HG02763 (cell line): ENCODE data around the gene RNASE7.

ENCODE experiments used
- ATAC-seq: cut with Tn5 transposase; IDR thresholded peaks from one replicate; pipeline ENCODE4 v1.9.1; 2021; ENCODE audit warnings: mild to moderate bottlenecking, moderate library complexity; ENCODE audit not compliant: unreplicated experiment

Gene RNASE7

DNA sequence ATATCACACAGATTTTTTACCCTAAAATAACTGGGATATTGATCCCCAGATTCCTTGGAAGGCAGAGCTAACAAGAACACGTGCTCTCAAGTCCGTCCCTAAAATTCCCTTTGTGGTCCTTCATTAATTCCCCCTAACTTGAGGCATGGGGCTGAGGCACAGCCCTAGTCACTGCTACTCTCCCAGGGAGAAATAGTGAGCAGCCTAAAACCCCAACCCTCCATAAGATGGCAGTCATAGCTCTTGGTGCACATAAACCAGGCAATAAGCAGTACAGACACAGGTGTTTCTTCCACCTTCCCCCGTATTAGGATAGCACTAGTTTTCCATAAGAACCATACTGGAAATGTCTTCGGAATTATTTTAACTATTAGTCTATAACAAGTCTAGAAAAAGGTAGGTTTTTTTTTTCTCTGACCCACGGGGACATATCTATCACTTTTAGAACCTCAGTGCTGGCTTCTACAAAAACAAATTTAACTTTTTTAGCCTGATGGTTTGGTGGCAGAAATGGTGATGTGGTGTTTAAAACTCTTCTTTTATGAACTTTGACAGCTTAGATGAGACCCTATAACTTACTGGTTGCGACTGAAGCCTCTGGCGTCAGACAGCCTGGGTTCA is 24.8 kb downstream of the RNASE7 start:
- ATAC-seq, result no peak

DNA sequence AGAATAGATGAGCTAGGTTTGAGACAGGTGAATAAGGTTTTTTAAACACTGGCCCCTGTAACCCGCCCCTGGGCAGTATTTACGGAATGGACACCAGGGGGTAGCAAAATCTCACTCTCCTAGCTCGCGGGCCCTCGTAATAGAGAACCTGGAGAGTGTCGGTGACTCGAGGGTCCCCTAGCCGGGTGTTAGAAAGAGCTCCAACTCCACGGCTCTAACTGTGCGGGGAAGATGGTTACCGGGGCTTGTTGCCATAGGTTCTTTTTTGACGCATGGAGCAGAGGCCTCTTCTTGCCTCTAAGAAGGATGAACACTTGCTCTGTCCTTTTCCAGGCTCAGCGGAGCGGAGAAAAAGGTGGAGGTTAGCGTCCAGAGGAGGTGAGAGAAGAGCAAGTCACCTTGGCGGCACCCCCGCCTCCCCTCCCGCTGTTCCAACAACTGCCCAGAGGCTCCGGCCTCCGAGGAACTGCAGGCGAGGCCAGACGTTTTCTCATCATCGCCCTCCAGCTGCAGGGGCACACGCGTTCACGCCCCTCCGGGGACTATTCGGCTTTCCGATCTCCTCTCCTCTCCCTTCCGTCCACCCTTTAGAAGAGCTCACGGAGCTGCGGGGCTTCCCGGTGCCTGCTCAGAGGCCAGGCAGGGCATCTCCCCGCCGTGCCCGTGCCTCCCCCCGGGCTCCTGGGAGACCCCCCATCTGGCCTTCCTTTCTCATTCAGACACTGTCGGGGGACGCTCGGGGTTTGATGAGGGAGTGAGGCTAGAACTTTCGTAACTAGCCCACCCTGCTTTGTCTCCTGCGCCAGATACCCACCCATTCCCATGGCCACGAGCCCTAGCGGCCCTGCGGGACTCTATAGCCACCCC is 26.6 kb downstream of the RNASE7 start:
- no peak for ATAC-seq

DNA sequence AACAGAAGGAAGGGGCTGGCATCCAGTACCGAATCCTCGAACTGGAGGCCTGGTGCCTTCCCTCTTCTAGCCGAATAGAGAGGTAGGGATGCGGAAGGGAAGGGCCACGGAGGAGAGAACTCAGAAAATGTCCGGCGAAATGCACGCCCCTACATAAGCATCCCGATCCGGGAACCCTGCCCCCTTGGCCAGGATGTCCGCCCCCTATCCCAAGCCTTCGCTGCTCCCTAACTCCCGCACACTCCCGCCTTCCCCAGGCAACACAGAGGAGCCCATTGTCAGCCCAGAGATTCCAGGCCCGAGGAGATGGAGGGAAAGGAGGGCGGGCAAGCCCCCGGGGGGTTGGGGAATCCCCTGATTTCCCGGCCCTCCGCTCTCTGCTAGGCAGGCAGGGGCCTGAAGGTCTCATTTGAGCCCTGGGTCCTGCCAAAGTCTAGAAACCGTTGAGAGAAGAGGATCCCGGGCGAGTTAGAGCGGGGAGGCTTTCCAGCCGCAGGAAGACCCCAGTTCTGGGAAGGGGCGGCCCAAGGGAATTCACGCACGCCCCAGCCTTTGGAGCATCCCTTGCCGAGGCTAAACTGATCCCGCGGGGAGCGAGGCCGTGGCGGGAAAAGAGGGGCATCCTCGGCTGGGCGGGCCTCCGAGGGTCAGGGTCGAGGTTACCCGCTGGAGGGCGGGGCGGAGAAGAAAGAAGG is 27.4 kb downstream of the RNASE7 start:
- ATAC-seq, result no peak

DNA sequence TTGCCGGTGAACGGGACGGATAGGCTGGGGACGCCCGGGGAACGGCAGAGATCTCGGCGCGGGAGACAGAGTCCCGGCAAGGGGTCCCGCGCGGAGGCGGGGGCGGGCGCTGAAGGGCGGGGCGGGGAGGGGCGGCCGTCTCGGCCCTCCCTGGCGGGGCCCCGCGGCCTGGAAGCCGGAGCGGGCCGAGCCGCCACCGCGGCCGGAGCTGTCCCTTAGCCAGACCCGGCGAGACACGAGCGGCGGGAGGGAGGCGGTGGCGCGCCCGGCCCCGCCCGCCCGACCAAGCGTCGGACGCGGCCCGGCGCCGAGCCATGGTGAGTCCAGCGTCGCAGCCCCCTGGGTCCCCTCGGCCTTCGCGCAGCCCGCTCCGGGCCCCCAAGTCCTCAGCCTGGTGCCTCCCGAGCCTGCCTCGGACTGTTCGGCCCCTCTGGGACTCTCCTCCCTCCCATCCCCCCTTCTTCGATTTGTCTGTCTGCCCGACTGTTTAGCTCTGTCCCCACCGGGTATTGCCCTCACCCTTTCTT is 28.0 kb downstream of the RNASE7 start, which contains the start of gene ARHGEF40:
Gene ARHGEF40 (plus strand): TSS at position 222 of the 527 bp plus-strand sequence. CDS start 93 bp downstream, at position 315.
- no peak for ATAC-seq

DNA sequence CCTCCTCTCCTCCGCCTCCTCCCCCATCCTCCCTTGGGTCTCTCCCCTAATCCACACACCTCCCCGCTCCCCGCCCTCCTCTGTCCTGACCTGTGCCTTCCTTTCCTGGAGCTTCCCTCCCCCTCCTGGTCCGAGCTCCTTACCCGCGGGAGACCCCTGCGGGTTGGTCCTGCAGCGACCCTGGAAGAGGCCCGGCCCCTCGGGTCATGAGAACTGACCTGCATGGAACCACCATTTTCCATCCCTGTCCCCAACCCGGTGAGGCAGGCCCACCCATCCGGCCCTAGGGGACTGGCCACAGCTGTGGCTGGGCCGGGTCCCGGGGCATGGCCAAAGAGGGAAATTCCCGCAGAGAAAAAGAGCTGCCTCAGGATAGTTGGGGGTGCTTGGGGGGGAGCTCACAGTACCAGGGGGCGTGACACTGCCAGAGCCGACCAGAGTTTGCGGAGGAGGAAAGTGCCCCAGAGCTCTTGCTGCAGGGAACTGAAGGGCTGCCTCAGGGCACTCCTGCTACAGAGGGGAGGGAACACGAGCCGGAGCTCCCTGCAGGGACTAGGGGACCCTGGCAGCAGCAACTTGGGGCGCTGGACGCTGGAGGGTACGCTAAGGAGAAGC is 28.6 kb downstream of the RNASE7 start:
- ATAC-seq, result no peak

DNA sequence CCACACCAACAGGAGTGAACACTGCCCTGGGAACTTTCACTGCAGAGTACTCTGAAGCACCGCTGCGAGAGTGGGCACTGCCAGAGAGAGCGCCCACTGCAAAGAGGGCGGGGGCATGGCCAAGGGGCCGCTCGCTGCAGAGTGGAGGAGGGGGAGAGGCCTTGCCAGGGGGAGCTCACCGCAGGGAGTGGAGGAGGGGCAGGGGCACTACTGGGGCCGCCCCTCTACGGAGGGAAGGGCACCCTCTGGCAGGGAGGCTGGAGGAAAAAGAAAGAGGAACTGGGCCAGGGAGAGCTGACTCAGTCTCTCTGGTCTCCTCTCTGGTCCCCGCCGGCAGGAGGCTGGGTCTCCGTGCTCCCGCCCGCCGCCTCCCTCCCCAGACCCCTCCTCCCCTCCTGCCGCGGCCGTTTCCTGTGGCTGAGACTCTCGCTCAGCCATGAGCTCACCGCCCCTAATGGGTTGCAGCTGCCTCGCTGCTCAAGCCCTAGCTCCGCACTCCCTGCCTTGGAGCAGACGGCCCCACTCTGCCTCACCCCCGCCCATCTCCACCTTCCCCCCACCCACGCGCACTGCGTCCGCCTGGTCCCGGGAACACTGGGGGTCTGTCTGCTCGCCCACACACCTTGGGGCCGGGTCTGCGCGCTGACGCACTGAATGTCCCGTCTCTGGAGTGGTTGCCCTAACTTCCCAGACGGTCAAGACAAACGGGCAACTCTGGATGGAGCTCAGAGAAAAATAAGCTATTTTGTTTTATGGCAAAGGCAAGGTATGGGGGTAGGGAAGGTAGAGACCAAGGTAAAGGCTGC is 29.3 kb downstream of the RNASE7 start:
- ATAC-seq, result peak; percentile 75

DNA sequence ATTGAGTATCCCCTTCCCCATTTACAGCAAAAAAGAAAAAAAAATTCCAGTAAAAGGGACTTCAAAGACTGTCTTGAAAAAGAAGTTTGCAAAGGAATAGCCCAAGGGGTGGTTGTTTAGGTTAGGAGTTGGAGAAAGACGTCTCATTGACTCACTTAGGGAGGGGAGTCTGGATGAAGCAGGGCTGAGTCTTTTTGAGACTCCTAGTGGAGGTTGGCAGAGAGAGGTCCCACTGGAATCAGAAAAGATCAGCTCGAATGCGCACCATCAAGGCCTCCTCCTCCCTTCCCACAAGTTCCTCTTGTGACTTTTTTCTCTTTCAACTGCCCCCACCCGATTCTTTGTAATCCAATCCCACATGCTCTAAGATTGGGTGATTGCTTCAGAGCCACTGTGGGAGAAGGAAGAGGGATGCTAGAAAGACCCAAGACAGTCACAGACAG is 29.9 kb downstream of the RNASE7 start:
- no peak for ATAC-seq

DNA sequence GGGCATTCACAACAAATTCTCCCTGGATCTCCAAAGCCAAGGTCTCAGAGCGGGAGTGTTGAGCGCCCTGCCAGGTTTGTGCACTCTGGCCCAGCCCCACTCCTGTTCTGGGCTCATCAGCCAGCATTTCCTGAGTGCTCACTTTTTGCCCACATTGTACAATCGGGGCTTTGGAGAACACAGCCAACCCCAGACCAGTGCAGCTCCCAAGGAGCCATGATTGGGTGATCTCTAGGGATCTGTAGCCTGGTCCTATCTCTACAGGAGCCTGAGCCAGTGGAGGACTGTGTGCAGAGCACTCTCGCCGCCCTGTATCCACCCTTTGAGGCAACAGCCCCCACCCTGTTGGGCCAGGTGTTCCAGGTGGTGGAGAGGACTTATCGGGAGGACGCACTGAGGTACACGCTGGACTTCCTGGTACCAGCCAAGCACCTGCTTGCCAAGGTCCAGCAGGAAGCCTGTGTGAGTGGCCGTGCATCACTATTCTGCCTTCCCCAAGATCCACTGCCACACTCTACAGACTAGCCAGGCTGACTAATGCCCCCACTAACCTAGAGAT is 30.7 kb downstream of the RNASE7 start:
- no peak for ATAC-seq

DNA sequence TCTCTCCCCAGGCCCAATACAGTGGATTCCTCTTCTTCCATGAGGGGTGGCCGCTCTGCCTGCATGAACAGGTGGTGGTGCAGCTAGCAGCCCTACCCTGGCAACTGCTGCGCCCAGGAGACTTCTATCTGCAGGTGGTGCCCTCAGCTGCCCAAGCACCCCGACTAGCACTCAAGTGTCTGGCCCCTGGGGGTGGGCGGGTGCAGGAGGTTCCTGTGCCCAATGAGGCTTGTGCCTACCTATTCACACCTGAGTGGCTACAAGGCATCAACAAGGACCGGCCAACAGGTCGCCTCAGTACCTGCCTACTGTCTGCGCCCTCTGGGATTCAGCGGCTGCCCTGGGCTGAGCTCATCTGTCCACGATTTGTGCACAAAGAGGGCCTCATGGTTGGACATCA is 31.8 kb downstream of the RNASE7 start:
- no peak for ATAC-seq

DNA sequence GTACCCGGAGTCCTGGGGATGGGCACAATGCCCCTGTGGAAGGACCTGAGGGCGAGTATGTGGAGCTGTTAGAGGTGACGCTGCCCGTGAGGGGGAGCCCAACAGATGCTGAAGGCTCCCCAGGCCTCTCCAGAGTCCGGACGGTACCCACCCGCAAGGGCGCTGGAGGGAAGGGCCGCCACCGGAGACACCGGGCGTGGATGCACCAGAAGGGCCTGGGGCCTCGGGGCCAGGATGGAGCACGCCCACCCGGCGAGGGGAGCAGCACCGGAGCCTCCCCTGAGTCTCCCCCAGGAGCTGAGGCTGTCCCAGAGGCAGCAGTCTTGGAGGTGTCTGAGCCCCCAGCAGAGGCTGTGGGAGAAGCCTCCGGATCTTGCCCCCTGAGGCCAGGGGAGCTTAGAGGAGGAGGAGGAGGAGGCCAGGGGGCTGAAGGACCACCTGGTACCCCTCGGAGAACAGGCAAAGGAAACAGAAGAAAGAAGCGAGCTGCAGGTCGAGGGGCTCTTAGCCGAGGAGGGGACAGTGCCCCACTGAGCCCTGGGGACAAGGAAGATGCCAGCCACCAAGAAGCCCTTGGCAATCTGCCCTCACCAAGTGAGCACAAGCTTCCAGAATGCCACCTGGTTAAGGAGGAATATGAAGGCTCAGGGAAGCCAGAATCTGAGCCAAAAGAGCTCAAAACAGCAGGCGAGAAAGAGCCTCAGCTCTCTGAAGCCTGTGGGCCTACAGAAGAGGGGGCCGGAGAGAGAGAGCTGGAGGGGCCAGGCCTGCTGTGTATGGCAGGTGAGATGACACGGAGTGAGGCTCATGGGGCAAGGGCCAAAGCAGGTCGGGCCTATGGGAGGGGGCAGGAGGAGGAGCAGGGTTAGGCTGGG is 32.5 kb downstream of the RNASE7 start:
- ATAC-seq, result no peak

DNA sequence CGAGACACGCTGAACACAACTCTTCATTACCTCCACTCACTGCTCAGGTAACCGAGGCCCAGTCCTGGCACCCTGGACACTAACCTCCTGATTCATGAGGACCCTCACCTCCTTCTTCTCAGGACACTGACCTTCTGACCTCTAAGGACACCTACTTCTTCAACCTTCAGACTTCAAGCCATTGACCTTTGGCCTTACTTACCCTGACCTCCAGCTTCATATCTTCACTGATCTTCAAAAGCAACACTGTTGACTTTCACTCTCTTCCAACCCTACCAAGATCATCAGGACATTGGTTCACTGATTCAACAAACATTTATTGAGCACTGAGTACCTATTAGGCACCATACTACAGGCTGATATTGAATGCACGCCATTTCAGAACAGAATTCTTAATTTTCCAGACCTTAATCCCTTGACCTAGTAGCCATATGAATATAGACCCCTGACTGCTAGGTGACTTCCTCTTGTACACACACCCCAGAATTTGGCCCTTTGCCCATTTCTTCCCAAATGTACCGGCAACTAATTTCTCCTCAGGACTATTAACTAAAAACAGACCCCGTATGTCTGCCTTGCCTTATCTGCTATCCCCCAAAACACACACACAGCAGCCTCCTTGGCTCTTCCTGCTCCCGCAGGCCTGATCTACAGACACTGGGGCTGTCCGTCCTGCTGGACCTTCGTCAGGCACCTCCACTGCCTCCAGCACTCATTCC is 33.7 kb downstream of the RNASE7 start:
- no peak for ATAC-seq

DNA sequence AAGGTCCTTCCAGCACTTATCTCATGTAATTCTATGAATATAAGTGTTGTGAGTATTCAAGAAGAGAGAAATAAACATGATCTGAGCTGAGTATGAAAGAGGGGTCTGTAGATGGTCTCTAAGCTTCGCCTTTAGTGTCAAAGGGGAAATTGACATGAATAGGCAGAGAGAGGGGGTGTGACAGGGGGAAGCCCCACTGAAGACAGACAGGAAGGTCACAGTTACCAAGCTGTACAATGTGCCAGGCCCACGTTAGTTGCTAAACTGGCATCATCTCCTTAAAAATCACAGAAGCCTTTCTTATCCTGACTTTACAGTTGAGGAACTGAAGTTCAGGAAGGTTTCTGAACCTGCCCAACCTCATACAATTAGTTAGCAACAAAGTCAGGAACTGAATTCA is 35.5 kb downstream of the RNASE7 start:
- no peak for ATAC-seq

DNA sequence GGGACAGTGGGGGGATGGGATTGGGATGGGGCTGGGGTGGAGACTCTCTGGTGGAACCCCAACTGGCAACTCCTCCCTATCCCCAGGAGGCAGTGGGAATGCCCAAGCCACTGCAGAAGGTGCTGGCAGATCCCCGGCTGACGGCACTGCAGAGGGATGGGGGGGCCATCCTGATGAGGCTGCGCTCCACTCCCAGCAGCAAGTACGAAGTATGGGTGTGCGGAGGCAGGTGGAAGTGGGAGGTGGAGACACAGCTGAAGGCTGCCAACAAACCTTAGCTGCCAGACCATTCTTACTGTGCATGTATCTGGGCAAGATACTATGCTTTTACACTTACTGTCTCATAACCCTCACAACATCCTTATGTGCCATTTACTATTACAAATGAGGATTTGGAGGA is 36.1 kb downstream of the RNASE7 start:
- no peak for ATAC-seq

DNA sequence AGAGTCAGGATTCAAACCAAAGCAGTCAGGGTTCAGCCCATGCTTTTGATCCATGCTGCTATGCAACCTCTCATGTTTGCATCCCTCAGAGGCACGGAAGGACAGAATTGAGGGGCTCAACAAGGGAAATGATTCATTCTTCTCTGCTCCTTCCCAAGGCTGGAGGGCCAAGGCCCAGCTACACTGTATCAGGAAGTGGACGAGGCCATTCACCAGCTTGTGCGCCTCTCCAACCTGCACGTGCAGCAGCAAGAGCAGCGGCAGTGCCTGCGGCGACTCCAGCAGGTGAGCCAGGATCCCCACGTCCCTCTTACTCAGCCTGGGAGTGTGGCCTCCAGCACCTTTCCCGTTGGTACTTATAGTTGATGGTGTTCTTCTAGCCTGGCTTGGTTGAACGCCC is 36.6 kb downstream of the RNASE7 start:
- ATAC-seq, result no peak

DNA sequence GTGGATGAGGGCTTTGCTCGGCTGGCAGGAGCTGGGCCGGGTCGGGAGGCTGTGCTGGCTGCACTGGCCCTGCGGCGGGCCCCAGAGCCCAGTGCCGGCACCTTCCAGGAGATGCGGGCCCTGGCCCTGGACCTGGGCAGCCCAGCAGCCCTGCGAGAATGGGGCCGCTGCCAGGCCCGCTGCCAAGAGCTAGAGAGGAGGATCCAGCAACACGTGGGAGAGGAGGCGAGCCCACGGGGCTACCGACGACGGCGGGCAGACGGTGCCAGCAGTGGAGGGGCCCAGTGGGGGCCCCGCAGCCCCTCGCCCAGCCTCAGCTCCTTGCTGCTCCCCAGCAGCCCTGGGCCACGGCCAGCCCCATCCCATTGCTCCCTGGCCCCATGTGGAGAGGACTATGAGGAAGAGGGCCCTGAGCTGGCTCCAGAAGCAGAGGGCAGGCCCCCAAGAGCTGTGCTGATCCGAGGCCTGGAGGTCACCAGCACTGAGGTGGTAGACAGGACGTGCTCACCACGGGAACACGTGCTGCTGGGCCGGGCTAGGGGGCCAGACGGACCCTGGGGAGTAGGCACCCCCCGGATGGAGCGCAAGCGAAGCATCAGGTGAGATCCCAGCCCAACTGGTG is 39.5 kb downstream of the RNASE7 start:
- ATAC-seq, result no peak

DNA sequence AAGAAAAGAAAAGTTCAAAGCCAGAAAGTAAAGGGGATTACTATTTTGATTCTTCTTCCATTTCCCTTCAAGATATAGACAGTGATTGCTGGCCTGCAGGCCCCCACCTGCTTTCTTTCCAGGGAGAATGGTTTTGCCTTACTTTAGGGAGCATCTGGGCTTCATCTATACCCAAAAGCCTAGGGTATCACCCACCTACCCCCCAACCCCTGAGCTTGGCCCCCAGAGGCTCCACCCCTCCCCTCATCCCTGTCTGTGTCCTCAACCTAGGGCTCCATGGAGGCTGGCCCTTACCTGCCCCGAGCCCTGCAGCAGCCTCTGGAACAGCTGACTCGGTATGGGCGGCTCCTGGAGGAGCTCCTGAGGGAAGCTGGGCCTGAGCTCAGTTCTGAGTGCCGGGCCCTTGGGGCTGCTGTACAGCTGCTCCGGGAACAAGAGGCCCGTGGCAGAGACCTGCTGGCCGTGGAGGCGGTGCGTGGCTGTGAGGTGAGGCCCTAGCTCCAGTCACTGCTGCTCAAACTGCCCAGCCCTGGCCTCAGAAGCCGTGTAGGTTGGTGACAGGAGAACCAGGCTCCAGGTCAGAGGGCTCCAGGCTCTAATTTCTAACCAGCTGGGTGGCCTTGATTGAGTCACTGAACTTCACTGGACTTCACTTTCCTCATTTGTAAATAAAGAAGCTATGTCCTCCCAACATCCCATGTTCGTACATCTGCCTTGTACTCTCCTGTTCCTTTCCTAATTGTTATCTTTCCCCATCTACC is 41.6 kb downstream of the RNASE7 start:
- ATAC-seq, result no peak

DNA sequence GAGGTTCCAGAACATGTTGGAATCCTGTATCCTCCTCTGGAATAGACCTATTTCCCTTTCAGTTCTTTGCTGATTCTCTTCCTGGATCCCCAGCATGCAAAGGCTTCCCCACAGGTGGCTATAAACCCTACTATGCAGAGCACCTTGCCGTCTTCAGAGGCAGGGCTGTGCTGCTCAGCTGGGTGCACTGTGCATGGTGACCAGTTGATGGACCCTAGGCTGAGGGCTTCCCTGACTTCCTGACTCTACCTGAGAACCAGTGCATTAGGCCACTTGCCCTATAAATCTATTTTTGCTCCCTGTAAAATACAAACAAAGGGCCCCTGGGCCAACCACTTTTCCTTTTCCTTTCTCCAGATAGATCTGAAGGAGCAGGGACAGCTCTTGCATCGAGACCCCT is 42.2 kb downstream of the RNASE7 start:
- ATAC-seq, result no peak
